Glomerular visceral epithelial cell (primary cell): ENCODE measurements around the gene DOCK7.

Experiments
- DNase-seq: peaks from one replicate; pipeline ENCODE4 v3.0.0-alpha.2; 2016; ENCODE audit errors: extremely low spot score

Gene DOCK7

DNA sequence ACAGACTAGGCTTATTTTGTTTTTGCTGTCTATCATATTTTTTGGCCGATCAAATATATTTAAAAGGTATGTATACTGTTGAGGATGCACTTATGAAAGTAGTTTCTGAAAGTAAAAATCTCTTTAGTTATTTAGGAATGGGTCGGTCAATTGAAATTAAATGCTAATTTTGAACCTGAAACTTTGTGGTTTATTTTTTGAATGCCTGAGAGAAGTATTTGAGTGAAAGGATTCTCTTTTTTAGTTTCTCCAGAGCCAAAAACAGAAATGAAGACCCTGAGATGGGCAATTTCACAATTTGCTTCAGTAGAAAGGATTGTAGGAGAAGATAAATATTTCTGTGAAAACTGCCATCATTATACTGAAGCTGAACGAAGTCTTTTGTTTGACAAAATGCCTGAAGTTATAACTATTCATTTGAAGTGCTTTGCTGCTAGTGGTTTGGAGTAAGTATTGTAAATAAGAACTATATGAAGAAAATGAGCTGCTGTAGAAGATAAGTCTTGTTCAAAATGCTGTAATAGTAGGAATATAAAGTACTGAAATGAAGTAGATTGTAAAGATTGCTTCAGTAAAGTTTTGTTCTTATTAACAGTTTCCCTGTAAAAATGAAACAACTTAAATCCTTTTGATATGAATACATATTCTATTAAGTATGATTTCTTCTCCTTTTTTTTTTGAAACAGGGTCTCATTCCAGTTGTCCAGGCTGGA, 239.8 kb downstream of the DOCK7 start:
- DNase-seq = no peak

DNA sequence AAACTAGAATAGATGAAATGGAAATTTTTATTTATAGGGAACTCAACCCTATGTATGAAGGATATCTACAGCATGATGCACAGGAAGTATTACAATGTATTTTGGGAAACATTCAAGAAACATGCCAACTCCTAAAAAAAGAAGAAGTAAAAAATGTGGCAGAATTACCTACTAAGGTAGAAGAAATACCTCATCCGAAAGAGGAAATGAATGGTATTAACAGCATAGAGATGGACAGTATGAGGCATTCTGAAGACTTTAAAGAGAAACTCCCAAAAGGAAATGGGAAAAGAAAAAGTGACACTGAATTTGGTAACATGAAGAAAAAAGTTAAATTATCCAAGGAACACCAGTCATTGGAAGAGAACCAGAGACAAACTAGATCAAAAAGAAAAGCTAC, 243.5 kb downstream of the DOCK7 start:
- no peak for DNase-seq

DNA sequence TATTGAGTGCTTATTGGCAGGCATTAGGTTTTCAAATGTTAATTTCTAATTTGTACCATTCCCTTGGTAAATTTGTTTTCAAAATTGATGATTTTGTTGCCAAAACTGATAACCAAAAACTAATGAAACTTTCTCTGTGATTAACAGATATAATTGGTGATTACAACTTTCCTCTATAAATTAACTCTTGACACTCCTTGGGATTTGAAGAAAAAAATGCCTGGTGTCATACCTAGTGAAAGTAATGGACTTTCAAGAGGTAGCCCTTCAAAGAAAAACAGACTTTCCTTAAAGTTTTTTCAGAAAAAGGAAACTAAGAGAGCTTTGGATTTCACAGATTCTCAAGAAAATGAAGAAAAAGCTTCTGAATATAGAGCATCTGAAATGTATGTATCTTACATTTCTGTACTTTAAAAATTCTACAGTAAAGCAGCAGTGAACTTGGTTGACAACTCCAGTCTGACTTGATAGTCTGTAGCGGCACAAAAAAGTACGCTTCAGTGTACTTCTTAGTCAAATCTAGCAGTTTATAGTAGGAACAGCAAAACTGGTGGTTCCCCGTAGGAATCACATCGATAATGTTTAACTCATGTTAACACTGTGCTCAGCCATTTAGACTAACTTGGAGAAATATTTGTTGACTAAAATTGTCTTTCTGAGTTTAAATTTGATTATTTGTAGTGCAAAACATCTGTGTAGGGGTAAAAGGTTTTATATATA, 248.4 kb downstream of the DOCK7 start:
- peak; percentile 47 for DNase-seq

DNA sequence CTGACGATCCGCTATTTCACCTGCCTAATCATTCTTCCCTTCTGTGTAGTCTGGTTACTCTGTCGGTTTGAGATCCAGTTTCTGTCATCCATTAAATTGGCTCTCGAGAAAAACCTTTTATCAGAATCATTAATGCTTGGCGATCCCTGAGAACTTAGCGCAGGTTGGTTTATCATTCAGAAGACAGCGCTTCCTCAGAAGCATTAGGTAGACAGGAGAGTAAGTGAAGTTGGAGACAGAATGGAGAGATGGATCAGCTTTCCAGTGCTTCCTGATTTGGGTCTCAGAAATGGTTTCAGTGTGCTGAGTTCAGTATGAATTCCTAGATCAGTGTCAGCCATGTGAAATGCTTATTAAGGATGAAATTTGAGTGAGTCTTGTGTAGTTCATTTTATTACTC, 250.0 kb downstream of the DOCK7 start:
- DNase-seq = no peak

DNA sequence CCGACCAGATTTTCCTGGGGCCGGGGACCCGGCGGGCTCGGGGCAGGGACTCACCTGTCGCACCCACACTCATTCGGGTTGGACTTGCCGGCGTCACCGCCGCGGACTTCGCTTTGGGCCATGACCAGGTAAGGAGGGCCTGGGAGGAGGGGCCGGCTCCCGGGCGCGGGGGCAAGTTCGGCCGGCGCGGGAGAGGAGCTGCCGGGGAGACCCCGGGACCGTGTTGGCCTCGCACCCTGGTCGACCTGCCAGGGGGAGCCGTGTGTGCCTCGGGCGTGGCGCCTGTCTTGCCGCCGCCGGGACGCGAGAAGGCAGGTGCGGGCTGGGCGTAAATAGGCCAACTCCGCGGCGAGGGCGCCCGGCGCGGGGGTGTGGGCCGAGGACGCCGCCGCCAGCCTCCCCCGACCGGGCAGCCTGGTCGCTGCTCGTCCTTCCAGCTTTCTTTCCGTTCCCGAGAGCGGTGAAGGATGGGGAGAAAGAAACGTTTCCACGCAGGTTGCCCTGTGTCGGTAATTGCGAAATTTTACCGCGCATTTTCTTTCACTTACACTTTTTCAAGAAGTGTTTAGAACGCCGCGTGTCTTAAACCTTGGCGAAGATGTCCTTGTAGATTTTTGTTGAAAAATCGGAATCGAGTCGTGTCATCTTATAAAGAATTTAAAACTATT, 250.8 kb downstream of the DOCK7 start:
- no peak for DNase-seq

DNA sequence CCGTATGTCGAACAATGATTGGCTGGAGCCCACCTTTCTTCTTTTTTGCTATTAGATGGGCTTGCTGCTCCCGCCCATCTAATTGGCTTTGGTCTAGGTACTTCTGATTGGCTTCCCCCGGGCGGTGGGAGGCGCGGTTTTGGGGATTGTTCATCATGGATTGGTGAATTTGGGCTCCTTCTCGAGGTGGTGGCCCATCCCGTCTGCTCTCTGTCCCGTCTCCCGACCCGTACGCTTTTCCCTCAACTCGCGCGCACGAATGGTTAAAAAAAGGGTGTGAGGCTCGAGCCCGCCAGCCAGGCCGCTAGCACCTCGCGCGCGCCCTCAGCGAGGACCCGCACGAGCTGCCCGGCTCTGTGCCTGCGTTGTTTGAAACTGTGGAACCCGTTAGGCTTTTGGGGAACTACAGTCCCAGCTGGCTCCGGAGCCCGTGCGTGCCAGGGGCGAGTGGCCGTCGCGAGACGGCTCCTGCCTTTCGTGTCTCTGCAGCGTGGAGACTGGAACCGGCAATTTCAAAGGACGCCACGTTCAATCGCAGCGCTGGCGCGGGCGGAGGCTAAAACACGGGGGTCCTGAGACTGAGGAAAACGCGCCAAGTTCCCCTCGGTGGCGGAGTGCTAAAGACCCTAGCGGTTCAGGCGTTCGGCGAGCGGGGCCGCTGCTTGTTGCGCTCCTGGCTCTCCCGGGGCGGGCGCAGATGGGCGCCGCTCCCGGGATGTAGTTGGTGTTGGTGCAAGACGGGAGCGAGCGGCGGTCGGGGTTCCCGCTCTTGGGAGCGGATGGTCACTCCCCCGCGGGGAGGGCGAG, 251.5 kb downstream of the DOCK7 start, which contains the start of gene USP1:
Gene USP1 (plus strand): TSS at position 584 of the 807 bp plus-strand sequence. CDS start 2,819 bp downstream, outside the sequence.
- DNase-seq = peak; percentile 100

DNA sequence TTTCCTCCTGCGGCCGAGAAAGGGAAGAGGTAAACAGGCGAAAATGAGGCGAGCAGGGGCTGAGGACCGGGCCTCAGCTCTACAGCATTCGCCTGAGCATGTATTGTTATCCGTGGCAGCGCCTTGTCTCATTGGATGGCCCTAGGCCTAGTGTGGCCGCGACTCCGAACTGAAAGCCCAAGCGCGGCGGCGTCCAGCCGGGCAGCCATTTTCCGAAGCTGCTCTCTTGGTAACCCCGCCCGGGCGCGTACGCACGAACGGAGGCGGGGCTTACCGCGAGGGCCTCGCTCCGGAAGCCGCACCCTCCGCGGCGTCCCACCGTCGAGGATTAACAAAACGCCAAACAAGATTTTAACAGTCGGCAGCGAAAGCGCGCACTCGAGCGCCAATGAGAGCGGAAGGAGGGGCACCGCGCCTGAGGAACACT, 252.1 kb downstream of the DOCK7 start:
- no peak for DNase-seq

DNA sequence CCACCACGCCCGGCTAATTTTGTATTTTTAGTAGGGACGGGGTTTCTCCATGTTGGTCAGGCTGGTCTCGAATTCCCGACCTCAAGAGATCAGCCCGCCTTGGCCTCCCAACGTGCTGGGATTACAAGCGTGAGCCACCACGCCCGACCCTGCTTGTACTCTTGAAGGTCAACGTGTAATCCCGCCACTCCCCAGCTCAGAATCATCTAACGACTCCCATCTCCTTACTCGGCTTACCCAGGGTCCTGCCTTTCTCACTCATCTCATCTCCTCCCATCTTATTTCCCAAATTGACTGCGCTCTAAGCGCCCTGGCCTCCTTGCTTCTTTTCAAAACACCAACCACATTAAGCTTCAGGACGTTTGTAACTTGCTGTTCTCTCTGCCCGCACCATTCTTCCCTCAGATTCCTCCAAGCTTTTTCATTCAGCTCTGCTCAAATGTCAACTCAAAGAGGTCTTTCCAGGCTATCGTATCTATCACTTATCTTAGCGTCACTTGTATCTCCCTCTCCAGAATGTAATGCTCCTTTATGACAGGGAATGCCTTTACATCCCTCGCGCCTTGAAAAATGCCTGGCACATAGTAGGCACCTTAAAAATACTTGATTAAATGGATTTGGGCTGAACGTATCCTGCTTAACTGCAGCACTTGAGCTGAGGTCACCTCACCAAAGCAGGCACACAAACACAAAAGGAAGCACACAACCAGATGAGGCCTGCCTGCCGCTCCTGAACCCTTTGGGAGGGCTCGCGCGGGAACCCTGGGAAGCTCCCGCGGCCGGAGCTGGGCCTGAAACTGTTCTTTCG, 252.8 kb downstream of the DOCK7 start:
- no peak for DNase-seq

DNA sequence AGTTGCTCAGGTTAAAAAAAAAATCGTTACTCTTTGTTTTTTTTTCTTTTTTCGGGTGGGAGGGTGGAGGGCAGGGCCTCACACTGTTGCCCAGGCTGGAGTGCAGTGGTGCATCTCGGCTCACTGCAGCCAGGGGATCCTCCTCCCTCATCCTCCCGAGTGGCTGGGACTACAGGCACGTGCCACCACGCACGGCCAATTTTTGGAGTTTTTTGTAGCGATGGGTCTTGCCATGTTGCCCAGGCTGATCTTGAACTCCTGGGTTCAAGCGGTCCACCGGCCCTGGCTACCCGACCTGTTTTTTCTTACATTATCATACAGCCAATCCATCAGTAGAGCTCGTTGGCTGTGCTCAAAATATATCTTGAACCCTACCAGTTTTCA, 253.6 kb downstream of the DOCK7 start:
- DNase-seq = no peak

DNA sequence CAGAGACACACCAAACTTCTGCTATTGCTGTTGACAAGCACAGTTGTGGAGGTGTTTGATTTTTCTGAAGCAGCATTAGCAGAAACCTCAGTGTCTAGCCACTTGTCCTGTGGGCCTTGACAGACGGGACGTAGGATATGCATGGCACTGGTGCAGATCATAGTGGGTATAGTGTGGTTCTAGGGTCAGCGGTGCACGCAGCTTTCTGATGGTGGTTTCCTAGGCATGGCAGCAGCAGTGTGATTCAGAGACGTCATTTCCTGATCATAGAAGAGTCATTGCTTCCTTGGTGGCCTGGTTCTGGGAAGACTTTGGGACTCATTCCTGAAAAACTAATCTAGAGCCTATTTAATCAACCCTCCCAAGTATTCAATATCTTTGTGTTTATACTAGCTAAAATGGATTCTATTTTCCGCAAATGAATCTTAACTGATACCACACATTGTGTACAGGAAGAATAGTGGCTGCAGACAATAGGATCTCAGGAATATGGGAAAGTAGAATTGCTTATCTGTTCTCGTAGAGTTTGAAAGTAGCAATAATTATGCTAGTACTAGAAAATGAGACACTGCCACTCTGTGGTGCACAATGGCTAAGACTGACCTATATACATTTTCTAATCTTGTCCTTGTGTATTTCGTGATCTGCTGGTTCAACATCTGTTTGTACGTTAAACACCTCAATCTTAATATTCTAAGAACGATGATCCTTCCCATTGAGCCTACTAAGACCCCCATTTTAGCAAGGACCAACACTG, 254.1 kb downstream of the DOCK7 start:
- no peak for DNase-seq

DNA sequence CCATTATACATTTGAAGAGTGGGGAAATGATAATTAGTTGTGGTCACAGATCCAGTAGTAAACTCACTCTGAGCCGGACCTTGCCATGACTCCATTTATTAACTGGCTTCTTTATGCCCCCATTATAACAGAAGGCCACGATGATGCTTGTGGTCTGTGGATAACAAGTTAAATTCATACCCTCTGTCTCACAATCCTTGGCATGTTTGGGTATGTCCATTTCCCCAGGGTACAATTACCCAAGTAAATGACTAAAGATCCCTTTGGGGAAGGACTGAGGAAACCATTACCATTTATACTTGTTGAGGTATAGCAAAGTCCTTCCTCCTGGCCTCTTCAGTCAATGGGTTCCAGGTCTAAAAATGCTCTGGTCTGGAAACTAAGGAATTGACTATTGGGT, 258.6 kb downstream of the DOCK7 start:
- no peak for DNase-seq

DNA sequence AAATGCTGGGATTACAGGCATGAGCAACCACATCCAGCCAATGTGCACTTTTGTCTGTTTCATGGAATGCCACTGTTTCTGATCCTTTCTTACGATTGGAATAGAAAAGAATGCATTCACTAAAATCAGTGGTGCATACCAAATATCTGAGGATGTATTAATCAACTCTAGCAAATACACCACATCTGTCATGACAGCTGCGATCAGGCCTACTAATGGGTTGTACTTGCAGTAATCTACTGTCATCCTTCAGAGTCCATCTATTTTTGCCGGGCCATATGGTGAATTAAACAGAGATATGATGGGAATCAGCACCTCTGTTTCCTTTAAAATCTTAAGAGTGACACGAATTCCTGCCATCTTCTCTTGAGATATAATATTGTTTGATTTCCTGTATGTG, 259.8 kb downstream of the DOCK7 start:
- no peak for DNase-seq

DNA sequence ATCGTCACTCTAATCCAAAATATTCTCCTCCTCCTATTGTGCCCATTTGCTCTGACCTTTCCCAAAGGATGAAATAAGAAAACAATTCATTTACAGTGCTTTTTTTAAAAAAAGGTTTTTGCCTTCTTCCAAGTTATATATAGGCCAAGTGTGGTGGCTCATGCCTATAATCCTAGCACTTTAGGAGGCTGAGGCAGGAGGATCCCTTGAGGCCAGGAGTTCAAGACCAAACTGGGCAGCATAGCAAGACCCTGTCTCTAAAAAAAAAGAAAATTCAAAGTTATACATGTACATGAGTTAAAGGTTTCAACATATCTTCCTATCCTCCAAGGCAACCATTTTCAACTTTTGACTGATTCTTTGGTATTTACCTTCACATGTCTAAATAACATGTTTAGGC, 261.4 kb downstream of the DOCK7 start:
- DNase-seq = no peak

DNA sequence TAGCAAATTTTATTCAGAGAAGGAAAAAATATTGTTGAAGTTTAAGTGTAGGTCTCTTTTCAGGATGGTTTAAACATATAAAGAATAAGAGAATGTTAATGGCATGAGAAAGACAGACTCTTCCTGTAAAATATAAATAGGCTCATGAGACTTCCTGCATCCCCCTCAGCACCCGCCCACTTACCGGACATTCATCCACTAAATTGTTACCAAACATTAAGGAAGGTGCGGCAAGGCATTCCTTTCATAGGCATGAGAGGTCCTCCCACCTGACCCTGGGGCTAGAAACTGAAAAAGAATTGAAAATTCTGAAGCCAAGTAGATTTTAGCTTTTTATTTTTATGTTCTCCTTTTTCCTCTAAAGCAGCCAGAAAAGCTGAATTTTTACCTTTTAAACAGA, 261.9 kb downstream of the DOCK7 start:
- no peak for DNase-seq

DNA sequence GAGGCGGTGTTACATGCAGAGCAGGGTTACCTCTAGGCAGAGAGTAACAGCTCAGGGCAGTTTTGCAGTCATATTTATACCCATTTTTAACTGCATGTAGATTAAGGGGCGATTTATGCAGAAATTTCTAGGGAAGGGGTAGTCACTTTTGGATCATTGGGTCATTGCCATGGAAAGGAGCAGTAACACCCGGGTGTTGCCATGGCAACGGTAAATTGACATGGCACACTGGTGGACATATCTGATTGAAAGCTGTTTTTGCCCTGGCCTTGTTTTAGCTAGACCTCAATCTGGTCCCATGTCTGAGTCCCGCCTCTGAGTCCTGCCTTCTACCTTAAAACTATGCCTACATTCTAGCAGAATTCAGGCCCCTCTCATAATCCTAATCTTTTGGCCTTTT, 263.1 kb downstream of the DOCK7 start:
- DNase-seq = no peak

DNA sequence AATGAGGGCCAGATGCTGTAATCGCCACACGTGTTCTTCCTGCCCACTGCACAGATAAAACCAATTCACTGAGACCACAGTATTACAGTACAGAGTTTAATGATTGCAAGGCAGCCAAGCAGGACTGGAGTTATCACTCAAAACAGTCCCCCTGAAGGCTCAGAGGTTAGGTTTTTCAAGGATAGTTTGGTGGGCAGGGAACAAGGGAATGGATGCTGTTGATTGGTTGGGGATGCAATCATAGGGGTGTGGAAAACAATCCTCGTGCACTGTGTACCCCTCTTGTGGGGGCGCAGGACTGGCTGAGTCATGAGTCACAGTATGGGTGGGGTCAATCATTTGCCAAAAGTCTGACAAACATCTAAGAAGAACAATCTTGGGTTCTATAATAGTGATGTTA, 263.8 kb downstream of the DOCK7 start:
- peak; percentile 47 for DNase-seq

DNA sequence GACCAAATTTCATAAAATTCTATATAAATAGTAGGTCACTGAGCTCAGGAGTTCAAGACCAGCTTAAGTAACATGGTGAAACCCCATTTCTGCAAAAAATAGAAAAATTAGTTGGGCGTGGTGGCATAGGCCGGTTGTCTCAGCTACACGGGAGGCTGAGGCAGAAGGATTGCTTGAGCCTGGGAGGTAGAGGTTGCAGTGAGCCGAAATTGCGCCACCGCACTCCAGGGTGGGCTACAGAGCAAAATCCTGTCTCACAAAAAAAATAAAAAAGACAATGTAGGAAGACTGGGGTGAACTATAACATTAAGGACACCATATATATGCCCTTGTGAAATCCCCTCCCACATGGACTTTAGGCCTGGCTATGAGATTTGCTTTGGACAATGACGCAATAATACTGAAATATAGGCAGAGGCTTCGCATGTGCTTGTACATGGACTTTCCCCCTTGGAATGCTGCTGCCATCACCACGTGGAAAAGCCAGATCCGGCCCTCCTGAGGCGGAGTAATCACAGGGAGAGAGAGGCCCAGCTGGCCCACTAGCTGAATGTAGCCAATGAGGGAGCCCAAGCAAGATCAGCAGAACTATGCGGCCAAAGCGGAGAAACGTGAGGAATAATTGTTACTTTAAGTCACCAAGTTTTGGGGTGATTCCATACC, 264.5 kb downstream of the DOCK7 start:
- DNase-seq = no peak

DNA sequence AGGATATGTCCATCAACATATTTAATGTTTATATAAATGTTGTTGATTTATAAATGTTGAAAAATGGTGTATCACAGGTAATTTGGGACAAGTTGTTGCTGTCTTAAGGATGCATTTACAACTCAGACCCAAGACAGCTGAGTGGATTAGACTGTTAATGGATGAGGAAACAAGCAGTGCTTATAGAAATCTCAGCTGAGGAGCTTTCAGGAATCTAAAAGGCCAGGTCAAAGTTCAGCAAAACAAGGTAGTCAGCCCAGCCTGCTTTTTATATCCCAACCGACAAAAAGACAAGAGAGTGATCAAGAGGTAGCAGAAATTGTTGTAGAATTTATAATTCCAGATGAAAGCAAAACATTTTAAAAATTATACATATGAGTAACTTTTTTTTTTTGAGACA, 268.0 kb downstream of the DOCK7 start:
- no peak for DNase-seq

DNA sequence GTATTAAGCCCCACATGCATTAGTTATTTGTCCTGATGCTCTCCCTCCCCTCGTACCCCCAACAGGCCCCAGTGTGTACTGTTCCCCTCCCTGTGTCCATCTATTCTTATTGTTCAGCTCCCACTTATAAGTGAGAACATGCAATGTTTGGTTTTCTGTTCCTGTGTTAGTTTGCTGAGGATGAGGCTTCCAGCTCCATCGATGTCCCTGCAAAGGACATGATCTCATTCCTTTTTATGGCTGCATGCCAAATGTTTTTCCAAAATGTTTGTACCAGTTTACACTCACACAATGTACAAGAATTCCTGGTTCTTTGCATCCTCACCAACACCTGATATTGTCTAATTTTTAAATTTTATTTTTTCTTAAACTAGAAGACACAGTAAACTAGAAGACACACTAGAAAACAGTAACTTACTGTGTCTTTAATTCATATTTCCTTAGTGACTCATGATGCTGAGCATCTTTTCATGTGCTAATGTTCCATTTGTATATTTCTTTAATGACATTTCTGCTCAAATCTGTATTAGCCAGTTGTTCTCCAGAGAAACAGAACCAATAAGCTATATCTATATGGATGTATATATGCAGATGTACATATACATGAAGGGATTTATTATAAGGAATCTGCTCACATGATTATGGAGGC, 270.7 kb downstream of the DOCK7 start:
- DNase-seq = no peak
